NCI-H128 (cell line): Measurements from ENCODE around the gene SLC22A1.
"Not testable (repeated sequence)": the region's sequence is repeated elsewhere in the genome, so short reads cannot be mapped to it uniquely, and the experiment has no call there.

Source experiments
- DNase-seq: peaks from one replicate; lab custom pipeline; 2025; ENCODE audit not compliant: unreplicated experiment; lab: John Stamatoyannopoulos, UW

The SLC22A1 gene

GRCh38 chr6:160121981-160122380 is 366 bp downstream of the SLC22A1 start:
- no peak for DNase-seq

GRCh38 chr6:160122744-160123143 is 1.1 kb downstream of the SLC22A1 start:
- DNase-seq = no peak

- no peak for DNase-seq
These were observed 2.4 kb downstream of the SLC22A1 start for GRCh38 chr6:160124007-160124406.

- no peak for DNase-seq
These were observed 3.0 kb downstream of the SLC22A1 start for GRCh38 chr6:160124605-160125004.

- not testable (repeated sequence) for DNase-seq
These were observed 3.5 kb downstream of the SLC22A1 start for GRCh38 chr6:160125105-160125504.

GRCh38 chr6:160127270-160128124 is 5.9 kb downstream of the SLC22A1 start:
- DNase-seq = no peak

- DNase-seq = no peak
These were observed 6.6 kb downstream of the SLC22A1 start for GRCh38 chr6:160128125-160128683.

- no peak for DNase-seq
These were observed 7.4 kb downstream of the SLC22A1 start for GRCh38 chr6:160128879-160129516.

- DNase-seq = no peak
These were observed 8.4 kb downstream of the SLC22A1 start for GRCh38 chr6:160129881-160130615.

GRCh38 chr6:160130729-160131484 is 9.3 kb downstream of the SLC22A1 start:
- no peak for DNase-seq

- DNase-seq = no peak
These were observed 10.2 kb downstream of the SLC22A1 start for GRCh38 chr6:160131636-160132296.

- DNase-seq = no peak
These were observed 10.7 kb downstream of the SLC22A1 start for GRCh38 chr6:160132297-160132637.

- no peak for DNase-seq
These were observed 11.2 kb downstream of the SLC22A1 start for GRCh38 chr6:160132776-160133338.

GRCh38 chr6:160133441-160134336 is 12.1 kb downstream of the SLC22A1 start:
- DNase-seq = no peak

- not testable (repeated sequence) for DNase-seq
These were observed 12.7 kb downstream of the SLC22A1 start for GRCh38 chr6:160134337-160134751.

GRCh38 chr6:160134779-160135547 is 13.3 kb downstream of the SLC22A1 start:
- DNase-seq = no peak

GRCh38 chr6:160135907-160136655 is 14.5 kb downstream of the SLC22A1 start:
- no peak for DNase-seq
